K562 (cell line): ENCODE results near the gene CRYM. TPM values are rescaled to one million over a fixed set of nuclear protein-coding genes. Genes with fewer than 3 reads are reported as not detected.
A peak's percentile ranks its signal among the peaks of the same experiment; 100 is the strongest.
"Not testable (repeated sequence)": the region's sequence is repeated elsewhere in the genome, so short reads cannot be mapped to it uniquely, and the experiment has no call there.

ENCODE experiments used
- ATAC-seq: fragments of 200-7000 bp; cut with Tn5 transposase; 3 replicates; pipeline ENCODE4 v1.9.1; 2020; ENCODE audit warnings: moderate library complexity
- BruUV-seq: library from RNA; stranded (reverse); fragments of 400-500 nt; replicated peaks from 2 replicates; lab custom pipeline; 2021; lab: Mats Ljungman, UMichigan
- CTCF ChIA-PET: fragments of 300-600 bp; formaldehyde crosslinking; extraction: SDS; loops from one replicate; lab custom pipeline; 2021; ENCODE audit warnings: low intra/inter-chr PET ratio; lab: Yijun Ruan, JAX
- POLR2A ChIA-PET: fragments of 300-600, 350-650 bp; sonication (Branson Sonifier 250); formaldehyde crosslinking; extraction: SDS; loops from one replicate; lab custom pipeline; 2021; ENCODE audit warnings: antibody characterized with exemption, inconsistent platforms; lab: Yijun Ruan, JAX
- DNase-seq, 4 experiments: peaks; one replicate each; pipeline versions ENCODE4 v3.0.0 to v3.0.0-alpha.2; 2011 to 2018; ENCODE audit warnings: low spot score in 3 of 4, mixed read lengths in 3 of 4; ENCODE audit errors: extremely low read depth in 1 of 4
- FAIRE-seq: peaks from 2 replicates; lab custom pipeline; 2011; peaks lifted over from hg19 to GRCh38; lab: Jason Lieb, UNC
- H2AFZ ChIP-seq: 2 replicates; pipeline ENCODE4 v1.6.0; 2011; ENCODE audit warnings: low read depth, low read length, control low read depth, inconsistent platforms
- H3K27ac ChIP-seq: fragments of 200-600 bp; 3 replicates; pipeline ENCODE4 v1.8.0; 2011; ENCODE audit warnings: low read depth, mild to moderate bottlenecking, control low read depth, inconsistent platforms, low read length, moderate library complexity, mixed read lengths; ENCODE audit errors: extremely low read depth
- H3K27me3 ChIP-seq, 2 experiments: fragments of 300-600 bp in 1 of 2; 2 replicates in 1 of 2; 3 replicates in 1 of 2; pipeline versions ENCODE4 v1.6.0 to v1.8.0; 2011; ENCODE audit warnings: inconsistent platforms in 2 of 2, low read length in 2 of 2, mild to moderate bottlenecking in 1 of 2, mixed read lengths in 1 of 2, moderate library complexity in 1 of 2; ENCODE audit not compliant: control insufficient read depth in 2 of 2, insufficient read depth in 2 of 2
- H3K36me3 ChIP-seq: fragments of 300-600 bp; 3 replicates; pipeline ENCODE4 v1.8.0; 2011; ENCODE audit warnings: mild to moderate bottlenecking, low read length, inconsistent platforms; ENCODE audit not compliant: control insufficient read depth, insufficient read depth
- H3K4me1 ChIP-seq, 2 experiments: fragments of 200-600 bp in 1 of 2; replicated peaks in 1 of 2; 2 replicates in 1 of 2; 3 replicates in 1 of 2; pipeline versions ENCODE4 v1.5.1 to v1.8.0; 2011; ENCODE audit warnings: inconsistent platforms in 2 of 2, low read length in 2 of 2, mild to moderate bottlenecking in 1 of 2, mixed read lengths in 1 of 2, moderate library complexity in 1 of 2; ENCODE audit not compliant: control insufficient read depth in 2 of 2, insufficient read depth in 2 of 2
- H3K4me2 ChIP-seq: 2 replicates; pipeline ENCODE4 v1.6.1; 2011; ENCODE audit warnings: low read length, control low read depth, inconsistent platforms, mixed read lengths; ENCODE audit not compliant: insufficient read depth
- H3K4me3 ChIP-seq: fragments of 200-600 bp; sonication (generic), shearing (Covaris generic); 2 replicates; pipeline ENCODE4 v1.5.1; 2016; ENCODE audit warnings: control low read depth, inconsistent platforms
- H3K79me2 ChIP-seq: fragments of 200-600 bp; 3 replicates; pipeline ENCODE4 v1.8.0; 2011; ENCODE audit warnings: low read length, inconsistent platforms; ENCODE audit not compliant: control insufficient read depth, insufficient read depth
- H3K9ac ChIP-seq, 2 experiments: 2 replicates each; pipeline versions ENCODE4 v1.6.0 to v1.6.1; 2011; ENCODE audit warnings: low read depth in 2 of 2, low read length in 2 of 2, control low read depth in 1 of 2, inconsistent platforms in 1 of 2, mild to moderate bottlenecking in 1 of 2, mixed read lengths in 1 of 2; ENCODE audit not compliant: insufficient read depth in 1 of 2
- H3K9me1 ChIP-seq: one replicate; pipeline ENCODE4 v1.6.0; 2011; ENCODE audit warnings: inconsistent platforms, mild to moderate bottlenecking, low read length, moderate library complexity; ENCODE audit not compliant: control insufficient read depth, insufficient read depth
- H3K9me3 ChIP-seq: replicated peaks from 2 replicates; pipeline ENCODE4 v1.5.1; 2011; ENCODE audit warnings: low read depth, low read length, inconsistent platforms; ENCODE audit not compliant: control insufficient read depth, insufficient read depth
- H4K20me1 ChIP-seq: replicated peaks from 2 replicates; pipeline ENCODE4 v1.6.1; 2011; ENCODE audit warnings: low read length, inconsistent platforms, mixed read lengths; ENCODE audit not compliant: control insufficient read depth, insufficient read depth
- ASH1L ChIP-seq: fragments of 450-650 bp; IDR thresholded peaks from 2 replicates; pipeline ENCODE4 v1.6.1; 2018; ENCODE audit warnings: borderline replicate concordance, mild to moderate bottlenecking, low read depth; ENCODE audit not compliant: partially characterized antibody
- C11orf30 ChIP-seq: fragments of 450-650 bp; IDR thresholded peaks from 2 replicates; pipeline ENCODE4 v1.6.1; 2016; ENCODE audit warnings: low read depth, mild to moderate bottlenecking
- CC2D1A ChIP-seq: fragments of 450-650 bp; IDR thresholded peaks from 2 replicates; pipeline ENCODE4 v1.6.1; 2017; ENCODE audit warnings: mild to moderate bottlenecking
- E2F8 ChIP-seq: fragments of 450-650 bp; IDR thresholded peaks from 2 replicates; pipeline ENCODE4 v1.7.1; 2018; ENCODE audit warnings: mild to moderate bottlenecking, low read depth; ENCODE audit not compliant: partially characterized antibody
- MAFG ChIP-seq: fragments of 450-650 bp; conservative IDR thresholded peaks from 2 replicates; pipeline ENCODE4 v1.6.1; 2016; ENCODE audit warnings: missing genetic modification characterization, missing compliant biosample characterization
- NFYB ChIP-seq: IDR thresholded peaks from 2 replicates; pipeline ENCODE4 v1.6.1; 2011; ENCODE audit warnings: mild to moderate bottlenecking, moderate library complexity; ENCODE audit not compliant: insufficient read length; ENCODE audit errors: extremely low read depth
- RBM25 ChIP-seq: fragments of 200-400 bp; formaldehyde crosslinking; IDR thresholded peaks from 2 replicates; pipeline ENCODE4 v1.6.1; 2018; ENCODE audit warnings: low read length, low read depth, moderate library complexity; ENCODE audit not compliant: severe bottlenecking
- SP1 ChIP-seq: sonication (generic); formaldehyde crosslinking; IDR thresholded peaks from 2 replicates; pipeline ENCODE4 v1.8.1; 2022; ENCODE audit warnings: mild to moderate bottlenecking, missing genetic modification reagents
- ZNF316 ChIP-seq: fragments of 450-650 bp; IDR thresholded peaks from 2 replicates; pipeline ENCODE4 v1.6.1; 2016
- WGBS: fragments of 100-300 bp; shearing (Covaris generic); methylation state at CpG from one replicate; pipeline ENCODE4 v1.1.6; 2016; ENCODE audit warnings: low coverage, mixed read lengths; ENCODE audit not compliant: insufficient coverage; ENCODE audit errors: missing lambda C conversion rate; 5-methylcytosine and 5-hydroxymethylcytosine counted together
- in situ Hi-C: fragments of 300-500 bp; cut with MboI; formaldehyde crosslinking; loops from 4 replicates; pipeline ENCODE4 v1.15.0; 2018; ENCODE audit warnings: inconsistent platforms, mixed read lengths
- intact Hi-C: fragments of 100-400 bp; cut with micrococcal nuclease; formaldehyde crosslinking; loops from 2 replicates; pipeline ENCODE4 v1.14.2; 2022
- polyA plus RNA-seq, 8 experiments: library from polyadenylated mRNA; depleted of rRNA in 4 of 8; stranded (reverse) in 5 of 8; unstranded in 3 of 8; fragments of >200 nt; fragmentation: Nextera tagmentation in 2 of 8; fragmentation: Illumina TruSeq in 1 of 8; extraction: Ambion mirVana in 2 of 8; extraction: Trizol in 1 of 8; gene quantifications; 2 replicates each; pipeline versions ENCODE4 v1.2.1 to v1.2.3, GENCODE V29; 2011 to 2014; ENCODE audit warnings: inconsistent platforms in 1 of 8, missing spikeins in 1 of 8
- total RNA-seq, 7 experiments: library from RNA; depleted of rRNA in 6 of 7; stranded (reverse); fragments of >200 nt in 6 of 7; fragmentation: Illumina TruSeq in 2 of 7; extraction: Trizol in 2 of 7; gene quantifications; 2 replicates each; pipeline versions ENCODE4 v1.2.1 to v1.2.3, GENCODE V29; 2011 to 2021; ENCODE audit warnings: low replicate concordance in 1 of 7

CRYM gene
- total and polyA plus RNA-seq, 9 of the 15 experiments (the other 6 are each of a cell fraction or from before 2014, with no cell fraction given): 0.08 to 0.98 (median 0.47) TPM

GRCh38 chr16:21300309-21301167, 22.4 kb upstream of the CRYM start (continued):
- TF ChIP-seq E2F8: peak; percentile 68

DNA sequence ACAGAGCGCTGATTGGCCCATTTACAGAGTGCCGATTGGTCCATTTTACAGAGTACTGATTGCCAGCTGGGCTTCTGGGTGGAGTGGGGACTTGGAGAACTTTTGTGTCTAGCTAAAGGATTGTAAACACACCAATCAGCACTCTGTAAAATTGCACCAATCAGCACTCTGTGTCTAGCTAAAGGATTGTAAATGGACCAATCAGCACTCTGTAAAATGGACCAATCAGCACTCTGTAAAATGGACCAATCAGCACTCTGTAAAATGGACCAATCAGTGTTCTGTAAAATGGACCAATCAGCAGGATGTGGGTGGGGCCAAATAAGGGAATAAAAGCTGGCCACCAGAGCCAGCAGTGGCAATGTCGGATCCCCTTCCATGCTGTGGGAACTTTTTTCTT, 11.7 kb upstream of the CRYM start:
- POLR2A ChIA-PET, H3K9me1 ChIP-seq: not testable (repeated sequence)

More for the DNA sequence above, 11.7 kb upstream of the CRYM start:
- CTCF ChIA-PET, DNase-seq, H3K9me3 ChIP-seq, H4K20me1 ChIP-seq, H3K79me2 ChIP-seq, H2AFZ ChIP-seq, BruUV-seq, H3K27me3 ChIP-seq, H3K36me3 ChIP-seq, H3K27ac ChIP-seq, in situ Hi-C loops, intact Hi-C loops, H3K4me2 ChIP-seq, FAIRE-seq, ATAC-seq, H3K9ac ChIP-seq, H3K4me1 ChIP-seq, H3K4me3 ChIP-seq: not testable (repeated sequence)
- peak; percentile 59 for TF ChIP-seq C11orf30
- TF ChIP-seq MAFG (tag): peak; percentile 54
- TF ChIP-seq CC2D1A: peak; percentile 57
- peak; percentile 27 for TF ChIP-seq RBM25
- peak; percentile 38; the same call in 1 of the 2 replicates for TF ChIP-seq SP1 (CRISPR knock-in tag)
- peak; percentile 86 for TF ChIP-seq ZNF316
- TF ChIP-seq NFYB: peak; percentile 67
- TF ChIP-seq ASH1L: peak; percentile 82
- 56% methylated on average over 3 of the region's 3 CpGs for WGBS
